GM12878 (cell line): ENCODE results near the gene AURKAIP1. TPM values are rescaled to one million over a fixed set of nuclear protein-coding genes. Genes with fewer than 3 reads are reported as not detected.

Experiments used
- ATAC-seq: fragments of 200-7000 bp; cut with Tn5 transposase; 3 replicates; pipeline ENCODE4 v1.9.1; 2020; ENCODE audit warnings: mild to moderate bottlenecking, moderate library complexity
- BruUV-seq: library from RNA; stranded (reverse); fragments of 400-500 nt; replicated peaks from 2 replicates; lab custom pipeline; 2021; lab: Mats Ljungman, UMichigan
- CTCF ChIA-PET: fragments of 300-600 bp; sonication (Branson Sonifier 250); formaldehyde crosslinking; extraction: SDS; loops from one replicate; lab custom pipeline; 2021; ENCODE audit warnings: inconsistent platforms; lab: Yijun Ruan, JAX
- POLR2A ChIA-PET: fragments of 350-600 bp; formaldehyde crosslinking; extraction: SDS; loops from one replicate; lab custom pipeline; 2021; ENCODE audit warnings: inconsistent platforms; lab: Charles Lee
- RAD21 ChIA-PET: fragments of 300-600 bp; sonication (Branson Sonifier 250); formaldehyde crosslinking; loops from one replicate; lab custom pipeline; 2023; ENCODE audit warnings: antibody characterized with exemption; ENCODE audit not compliant: unreplicated experiment; lab: Charles Lee
- SMC1A ChIA-PET: fragments of 300-600 bp; sonication (Branson Sonifier 250); formaldehyde crosslinking; loops from one replicate; lab custom pipeline; 2023; ENCODE audit not compliant: unreplicated experiment, uncharacterized antibody; lab: Charles Lee
- DNase-seq: peaks from one replicate; pipeline ENCODE4 v3.0.0-alpha.2; 2011; ENCODE audit warnings: low read depth, low spot score
- FAIRE-seq: peaks from 3 replicates; lab custom pipeline; 2011; peaks lifted over from hg19 to GRCh38; lab: Jason Lieb, UNC
- H2AFZ ChIP-seq: 2 replicates; pipeline ENCODE4 v1.6.0; 2011; ENCODE audit warnings: low read depth, low read length, control low read depth; ENCODE audit not compliant: control insufficient read depth
- H3K27ac ChIP-seq: 2 replicates; pipeline ENCODE4 v1.5.1; 2011; ENCODE audit warnings: control low read depth; ENCODE audit not compliant: control insufficient read depth, insufficient read depth
- H3K27me3 ChIP-seq, 2 experiments: replicated peaks in 1 of 2; 2 replicates each; pipeline versions ENCODE4 v1.6.0 to v1.6.1; 2011; ENCODE audit warnings: low read length in 1 of 2; ENCODE audit not compliant: control insufficient read depth in 2 of 2, insufficient read depth in 2 of 2
- H3K36me3 ChIP-seq, 2 experiments: 2 replicates each; pipeline ENCODE4 v1.5.1; 2011; ENCODE audit warnings: low read length in 1 of 2; ENCODE audit not compliant: control insufficient read depth in 2 of 2, insufficient read depth in 2 of 2
- H3K4me1 ChIP-seq: 2 replicates; pipeline ENCODE4 v1.6.1; 2011; ENCODE audit warnings: mild to moderate bottlenecking, low read length, moderate library complexity, mixed read lengths; ENCODE audit not compliant: control insufficient read depth, insufficient read depth
- H3K4me2 ChIP-seq: 2 replicates; pipeline ENCODE4 v1.6.0; 2011; ENCODE audit warnings: control low read depth; ENCODE audit not compliant: control insufficient read depth, insufficient read depth
- H3K4me3 ChIP-seq: fragments of 200-600 bp; sonication (generic); 2 replicates; pipeline ENCODE4 v1.5.1; 2016
- H3K79me2 ChIP-seq: 2 replicates; pipeline ENCODE4 v1.6.0; 2011; ENCODE audit warnings: low read length; ENCODE audit not compliant: control insufficient read depth, insufficient read depth
- H3K9ac ChIP-seq: 2 replicates; pipeline ENCODE4 v1.8.0; 2011; ENCODE audit warnings: low read length, control low read depth, mixed read lengths; ENCODE audit not compliant: control insufficient read depth, insufficient read depth
- H3K9me3 ChIP-seq: replicated peaks from 3 replicates; pipeline ENCODE4 v1.5.1; 2011; ENCODE audit warnings: mild to moderate bottlenecking, low read length; ENCODE audit not compliant: control insufficient read depth, insufficient read depth
- H4K20me1 ChIP-seq: 2 replicates; pipeline ENCODE4 v1.6.0; 2011; ENCODE audit not compliant: control insufficient read depth, insufficient read depth
- CBFB ChIP-seq: IDR thresholded peaks from 2 replicates; pipeline ENCODE4 v1.6.1; 2016; ENCODE audit warnings: antibody characterized with exemption, low read depth
- E2F8 ChIP-seq: fragments of 450-650 bp; IDR thresholded peaks from 2 replicates; pipeline ENCODE4 v1.6.1; 2018; ENCODE audit warnings: mild to moderate bottlenecking, low read depth, moderate library complexity; ENCODE audit not compliant: partially characterized antibody
- GABPA ChIP-seq: IDR thresholded peaks from 2 replicates; pipeline ENCODE4 v1.6.1; 2014; ENCODE audit warnings: antibody characterized with exemption, low read depth, mild to moderate bottlenecking, inconsistent platforms
- HDAC2 ChIP-seq: fragments of 200-600 bp; sonication (generic); IDR thresholded peaks from 2 replicates; pipeline ENCODE4 v1.6.1; 2017
- HDAC6 ChIP-seq: fragments of 200-600 bp; sonication (generic); IDR thresholded peaks from one replicate; pipeline ENCODE4 v1.8.0; 2017; ENCODE audit warnings: antibody characterized with exemption; ENCODE audit not compliant: unreplicated experiment
- MEF2A ChIP-seq: IDR thresholded peaks from 2 replicates; pipeline ENCODE4 v1.6.1; 2011; ENCODE audit warnings: low read depth, mild to moderate bottlenecking, low read length, moderate library complexity; ENCODE audit not compliant: insufficient read depth
- NFYA ChIP-seq: IDR thresholded peaks from 2 replicates; pipeline ENCODE4 v1.6.1; 2011; ENCODE audit warnings: low read depth, mild to moderate bottlenecking, low read length, improper control_type of control experiment, borderline replicate concordance
- SP1 ChIP-seq: IDR thresholded peaks from one replicate; pipeline ENCODE4 v1.6.1; 2011; ENCODE audit warnings: low read depth, low read length
- ZBED1 ChIP-seq: IDR thresholded peaks from 2 replicates; pipeline ENCODE4 v1.6.1; 2016; ENCODE audit warnings: borderline replicate concordance
- ZNF384 ChIP-seq: IDR thresholded peaks from 2 replicates; pipeline ENCODE4 v1.6.1; 2012; ENCODE audit warnings: low read depth, mild to moderate bottlenecking, low read length, improper control_type of control experiment, borderline replicate concordance
- WGBS: methylation state at CpG from one replicate; pipeline ENCODE4 v1.1.6; 2016; ENCODE audit warnings: low lambda C conversion rate; ENCODE audit not compliant: insufficient replicate concordance, insufficient coverage; ENCODE audit errors: missing lambda C conversion rate; 5-methylcytosine and 5-hydroxymethylcytosine counted together
- in situ Hi-C: fragments of 300-500 bp; cut with MboI; formaldehyde crosslinking; loops from 9 replicates; pipeline ENCODE4 v1.14.3; 2018; ENCODE audit warnings: mixed read lengths
- intact Hi-C: fragments of 100-400 bp; cut with micrococcal nuclease; formaldehyde crosslinking; loops from one replicate; pipeline ENCODE4 v1.14.2; 2022; ENCODE audit not compliant: unreplicated experiment
- polyA plus RNA-seq, 11 experiments: library from polyadenylated mRNA; depleted of rRNA in 4 of 11; unstranded in 6 of 11; stranded (reverse) in 5 of 11; fragments of >200 nt; fragmentation: Nextera tagmentation in 4 of 11; fragmentation: Illumina TruSeq in 1 of 11; extraction: Ambion mirVana in 4 of 11; extraction: Trizol in 1 of 11; gene quantifications; 1 replicate in 1 of 11; 2 replicates in 10 of 11; pipeline versions ENCODE4 v1.2.1 to v1.2.3, GENCODE V29; 2011 to 2016; ENCODE audit warnings: inconsistent platforms in 2 of 11, missing spikeins in 2 of 11, low read depth in 1 of 11
- total RNA-seq, 4 experiments: library from RNA; depleted of rRNA in 3 of 4; stranded (reverse); fragments of >200 nt in 3 of 4; fragmentation: Illumina TruSeq in 1 of 4; extraction: Trizol in 1 of 4; gene quantifications; 2 replicates each; pipeline versions ENCODE4 v1.2.1 to v1.2.3, GENCODE V29; 2013 to 2021

AURKAIP1 gene
- total and polyA plus RNA-seq, 10 of the 15 experiments (the other 5 are each of a cell fraction or from before 2014, with no cell fraction given): 6.5 to 366 (median 120) TPM

- SMC1A ChIA-PET: no interaction called here
- FAIRE-seq (no peak), ATAC-seq (no peak), DNase-seq (no peak)
- RAD21 ChIA-PET: no interaction called here
- Histone ChIP-seq H3K9ac (peak overlapping the region; percentile 90), H3K27ac (peak overlapping the region; percentile 39; the same call in 1 of the 2 replicates), H2AFZ (no peak overlapping the region), H3K4me3 (peak overlapping the region; percentile 87), H3K9me3 (no peaks in the 10 kb centered on the region), H3K36me3 (no peaks in the 10 kb centered on the region), H3K79me2 (peaks cover 40% of the 10 kb centered on the region), H4K20me1 (no peaks in the 10 kb centered on the region), H3K4me2 (peak overlapping the region; percentile 99), H3K27me3 (no peaks in the 10 kb centered on the region), H3K4me1 (peaks cover 10% of the 10 kb centered on the region)
- TF ChIP-seq NFYA: no peak
- TF ChIP-seq HDAC2: no peak
- no peak for TF ChIP-seq MEF2A
- TF ChIP-seq ZNF384: no peak
- in situ Hi-C loops (no loop called here), intact Hi-C loops (no loop called here)
- 24% methylated on average over 8 of the region's 8 CpGs for WGBS
- CTCF ChIA-PET: no interaction called here
- TSS peak; percentile 72 for BruUV-seq
- POLR2A ChIA-PET: no interaction called here
Measured at GRCh38 chr1:1326075-1326605, 48.9 kb downstream of the AURKAIP1 start.

GRCh38 chr1:1325288-1326074 lies 49.5 kb downstream of the AURKAIP1 start:
- intact Hi-C loops (no loop called here), in situ Hi-C loops (no loop called here)
- ChIA-PET POLR2A (no interaction called here), SMC1A (no interaction called here), CTCF (interaction anchor here (1.0 kb wide), 1 partner anchor 20 kb away, joined by 3 read pairs; no protein-coding TSS in a partner anchor), RAD21 (no interaction called here)
- H3K4me3 ChIP-seq: peak overlapping the region; percentile 87
- no peaks in the 10 kb centered on the region for H3K9me3 ChIP-seq
- H3K4me1 ChIP-seq: peaks cover 10% of the 10 kb centered on the region
- FAIRE-seq (no peak), DNase-seq (no peak), ATAC-seq (peak; percentile 4)
- 20% methylated on average over 16 of the region's 16 CpGs for WGBS
- peak overlapping the region; percentile 82 for H3K27ac ChIP-seq
- peak overlapping the region; percentile 99 for H3K4me2 ChIP-seq
- H3K36me3 ChIP-seq: no peaks in the 10 kb centered on the region; a peak in 2 of 4 replicates
- no TSS peak for BruUV-seq
- H3K9ac ChIP-seq: peak overlapping the region; percentile 90
- H3K79me2 ChIP-seq: peaks cover 42% of the 10 kb centered on the region
- H4K20me1 ChIP-seq: no peaks in the 10 kb centered on the region
- H2AFZ ChIP-seq: peak overlapping the region; percentile 85
- H3K27me3 ChIP-seq: no peaks in the 10 kb centered on the region
- TF ChIP-seq E2F8: no peak
- TF ChIP-seq HDAC6: no peak
- no peak for TF ChIP-seq GABPA
- no peak for TF ChIP-seq ZBED1
- no peak for TF ChIP-seq SP1
- no peak for TF ChIP-seq CBFB
